Measurements from ENCODE around the gene ZBTB24. TPM values are rescaled to one million over a fixed set of nuclear protein-coding genes. Genes with fewer than 3 reads are reported as not detected.

ZBTB24 gene
- total RNA-seq, 1 donor = 10.4 TPM

DNA sequence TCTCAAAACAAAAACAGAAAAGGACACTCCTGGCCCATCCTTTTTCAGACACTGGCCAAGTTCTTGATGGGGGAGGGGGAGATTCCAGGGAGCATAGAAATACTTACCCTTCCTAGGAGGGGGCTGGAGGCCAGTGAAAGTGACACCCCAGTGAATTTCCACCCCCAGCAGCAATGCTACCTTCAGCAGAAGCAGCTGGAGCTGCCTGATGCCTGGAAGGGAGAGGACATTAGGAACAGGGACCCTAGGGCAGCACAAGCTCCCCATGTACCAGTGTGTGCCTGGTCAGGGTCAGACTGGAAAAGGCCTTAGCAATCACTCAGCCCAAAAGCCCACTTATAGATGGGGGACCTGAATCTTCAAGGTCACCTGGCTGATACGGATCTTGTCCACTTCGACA lies 29.9 kb downstream of the ZBTB24 start:
- H3K4me3 ChIP-seq (ENCODE audit: low read depth, low read length) = no peak overlapping the region
- TF ChIP-seq CTCF (IDR thresholded peaks at IDR 0.05; ENCODE audit: insufficient read depth, low read depth, low read length) = no peak
- DNase-seq (ENCODE audit: low read depth) = no peak

DNA sequence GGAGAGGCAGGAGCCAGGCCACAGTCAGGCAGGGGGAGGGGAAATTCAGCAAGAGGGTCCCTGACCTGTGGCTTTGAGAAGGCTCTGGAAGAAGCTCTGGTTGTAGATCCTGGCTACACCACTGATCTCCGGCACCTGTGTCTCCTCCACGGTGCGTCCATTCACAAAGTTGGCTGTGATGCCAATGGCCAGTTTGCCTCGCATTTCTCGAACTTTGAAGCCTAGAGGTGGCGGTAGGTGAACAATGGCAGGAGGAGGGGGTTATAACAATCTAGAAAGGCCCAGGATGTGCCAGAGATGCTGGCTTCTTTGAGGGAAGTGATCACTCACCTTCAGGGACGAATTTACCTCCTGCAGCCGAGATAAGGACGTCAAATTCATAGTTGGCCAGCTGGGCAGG lies 30.8 kb downstream of the ZBTB24 start:
- TF ChIP-seq CTCF (IDR thresholded peaks at IDR 0.05; ENCODE audit: insufficient read depth, low read depth, low read length) = no peak
- no peak for DNase-seq (ENCODE audit: low read depth)
- H3K4me3 ChIP-seq (ENCODE audit: low read depth, low read length) = no peak overlapping the region

DNA sequence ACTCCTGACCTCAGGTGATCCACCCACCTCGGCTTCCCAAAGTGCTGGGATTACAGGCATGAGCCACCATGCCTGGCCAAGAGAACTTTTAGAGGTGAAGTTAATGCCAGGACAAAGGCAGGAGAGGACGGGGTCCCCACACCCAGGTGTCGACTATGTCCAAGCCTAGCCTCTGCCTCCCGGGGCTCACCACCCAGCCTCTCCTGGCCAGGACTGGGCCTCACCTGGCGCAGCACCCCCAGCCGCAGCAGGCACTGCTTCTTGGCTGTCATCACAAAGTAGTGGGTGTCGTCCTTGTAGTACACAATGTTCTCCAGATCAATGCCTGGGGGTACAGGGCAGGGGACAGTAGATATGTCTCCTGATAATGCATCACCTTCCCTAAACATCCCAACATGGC lies 31.6 kb downstream of the ZBTB24 start:
- TF ChIP-seq CTCF (IDR thresholded peaks at IDR 0.05; ENCODE audit: insufficient read depth, low read depth, low read length) = no peak
- no peak for DNase-seq (ENCODE audit: low read depth)
- no peak overlapping the region for H3K4me3 ChIP-seq (ENCODE audit: low read depth, low read length)

DNA sequence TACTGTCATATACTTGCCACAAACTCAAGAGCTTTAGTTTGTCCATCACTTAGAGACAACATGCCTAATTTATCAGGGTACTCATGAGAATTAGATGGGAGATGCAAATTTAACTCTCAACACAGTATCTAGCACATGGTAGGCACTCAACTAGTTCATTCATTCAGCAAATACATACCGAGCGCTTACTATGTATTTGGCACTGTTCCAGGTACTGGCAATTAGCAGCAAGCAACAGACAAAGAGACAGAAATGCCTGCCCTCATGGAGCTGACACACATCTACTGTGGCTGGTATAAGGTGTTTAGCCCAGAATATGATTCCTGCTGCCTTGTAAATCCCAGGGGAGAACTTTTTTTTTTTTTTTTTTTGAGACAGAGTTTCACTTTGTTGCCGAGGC lies 32.2 kb downstream of the ZBTB24 start:
- H3K4me3 ChIP-seq (ENCODE audit: low read depth, low read length) = no peak overlapping the region
- DNase-seq (ENCODE audit: low read depth) = no peak
- no peak for TF ChIP-seq CTCF (IDR thresholded peaks at IDR 0.05; ENCODE audit: insufficient read depth, low read depth, low read length)

DNA sequence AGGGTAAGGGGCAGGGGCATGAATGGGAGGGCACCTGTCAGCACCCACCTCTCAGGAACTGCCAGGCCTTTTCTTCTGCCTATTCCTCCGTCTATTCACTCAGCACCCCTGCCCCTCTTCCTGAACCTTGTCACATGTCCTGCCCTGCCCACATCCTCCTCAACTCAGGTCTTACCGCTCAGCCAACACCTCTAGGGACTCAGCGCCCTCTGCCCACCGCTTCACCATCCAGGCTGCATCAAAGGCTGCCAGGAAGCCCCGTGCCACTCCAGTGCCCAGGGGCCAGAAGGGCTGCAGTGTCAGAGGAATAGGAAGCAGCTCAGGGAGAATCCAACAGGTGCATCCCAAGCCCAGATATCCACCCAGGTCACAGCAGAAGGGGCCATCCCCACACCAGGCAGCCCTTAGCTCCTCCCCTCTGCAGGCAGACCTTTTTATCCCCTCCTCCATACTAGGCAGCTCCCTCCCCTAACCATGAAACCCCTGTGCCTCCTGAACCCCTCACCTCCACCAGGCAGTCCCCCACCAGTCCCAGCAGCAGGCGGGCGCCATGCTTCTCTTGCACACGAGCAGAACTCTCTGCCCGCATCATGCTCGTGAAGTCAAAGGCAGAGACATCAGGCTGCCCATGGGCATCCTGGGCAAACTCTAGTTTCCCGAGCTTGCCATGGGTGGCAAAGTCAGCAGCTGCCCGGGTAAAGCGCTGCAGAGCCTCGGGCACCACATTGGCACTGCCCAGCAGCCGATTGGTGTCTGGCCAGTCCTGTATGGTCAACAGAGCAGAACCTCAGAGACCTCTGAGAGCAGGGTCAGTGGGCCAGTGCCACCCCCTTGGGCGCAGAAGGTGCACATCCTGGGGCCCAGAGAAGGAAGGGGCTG lies 33.0 kb downstream of the ZBTB24 start:
- DNase-seq (ENCODE audit: low read depth) = no peak
- no peak for TF ChIP-seq CTCF (IDR thresholded peaks at IDR 0.05; ENCODE audit: insufficient read depth, low read depth, low read length)
- H3K4me3 ChIP-seq (ENCODE audit: low read depth, low read length) = no peak overlapping the region

GRCh38 chr6:109449064-109449794 lies 33.8 kb downstream of the ZBTB24 start:
- DNase-seq (ENCODE audit: low read depth) = no peak
- TF ChIP-seq CTCF (IDR thresholded peaks at IDR 0.05; ENCODE audit: insufficient read depth, low read depth, low read length) = no peak
- no peak overlapping the region for H3K4me3 ChIP-seq (ENCODE audit: low read depth, low read length)

Data from fibroblast of villous mesenchyme (primary cell).